ENCODE data around the gene NMNAT2.

DNA sequence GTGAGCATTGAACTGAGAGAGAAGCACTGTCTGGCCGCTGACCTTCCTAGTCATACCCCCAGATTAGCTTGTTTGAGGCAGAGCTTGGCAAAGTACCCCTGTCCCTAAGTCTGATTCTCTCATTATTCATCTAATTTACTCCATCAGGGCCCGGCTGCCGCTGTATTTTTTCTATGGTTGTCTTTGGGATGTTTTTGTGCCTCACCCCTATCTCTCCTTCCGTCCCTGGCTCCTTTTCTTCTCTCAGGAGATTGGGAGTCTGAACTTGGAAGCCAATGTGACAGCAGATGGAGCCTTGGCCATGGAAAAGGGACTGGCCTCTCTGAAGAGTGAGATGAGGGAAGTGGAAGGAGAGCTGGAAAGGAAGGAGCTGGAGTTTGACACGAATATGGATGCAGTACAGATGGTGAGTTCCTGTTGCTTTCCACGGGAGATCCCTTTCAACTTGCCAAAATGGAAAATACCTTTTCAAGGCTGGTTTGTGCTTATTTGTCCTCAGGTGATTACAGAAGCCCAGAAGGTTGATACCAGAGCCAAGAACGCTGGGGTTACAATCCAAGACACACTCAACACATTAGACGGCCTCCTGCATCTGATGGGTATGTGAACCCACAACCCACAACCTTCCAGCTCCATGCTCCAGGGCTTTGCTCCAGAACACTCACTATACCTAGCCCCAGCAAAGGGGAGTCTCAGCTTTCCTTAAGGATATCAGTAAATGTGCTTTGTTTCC is 178.2 kb downstream of the NMNAT2 start:
- TF ChIP-seq, protein P1, sequence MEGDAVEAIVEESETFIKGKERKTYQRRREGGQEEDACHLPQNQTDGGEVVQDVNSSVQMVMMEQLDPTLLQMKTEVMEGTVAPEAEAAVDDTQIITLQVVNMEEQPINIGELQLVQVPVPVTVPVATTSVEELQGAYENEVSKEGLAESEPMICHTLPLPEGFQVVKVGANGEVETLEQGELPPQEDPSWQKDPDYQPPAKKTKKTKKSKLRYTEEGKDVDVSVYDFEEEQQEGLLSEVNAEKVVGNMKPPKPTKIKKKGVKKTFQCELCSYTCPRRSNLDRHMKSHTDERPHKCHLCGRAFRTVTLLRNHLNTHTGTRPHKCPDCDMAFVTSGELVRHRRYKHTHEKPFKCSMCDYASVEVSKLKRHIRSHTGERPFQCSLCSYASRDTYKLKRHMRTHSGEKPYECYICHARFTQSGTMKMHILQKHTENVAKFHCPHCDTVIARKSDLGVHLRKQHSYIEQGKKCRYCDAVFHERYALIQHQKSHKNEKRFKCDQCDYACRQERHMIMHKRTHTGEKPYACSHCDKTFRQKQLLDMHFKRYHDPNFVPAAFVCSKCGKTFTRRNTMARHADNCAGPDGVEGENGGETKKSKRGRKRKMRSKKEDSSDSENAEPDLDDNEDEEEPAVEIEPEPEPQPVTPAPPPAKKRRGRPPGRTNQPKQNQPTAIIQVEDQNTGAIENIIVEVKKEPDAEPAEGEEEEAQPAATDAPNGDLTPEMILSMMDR (IDR thresholded peaks at IDR 0.05; ENCODE audit: low read depth, low read length): no peak
- no peak for TF ChIP-seq EZH2phosphoT487 (IDR thresholded peaks at IDR 0.05; ENCODE audit: low read depth)

All from OCI-LY3 (cell line).